HUES6 (cell line): ENCODE data around the gene INO80D.

Experiments used
- H3K27ac ChIP-seq: 2 replicates; pipeline ENCODE4 v1.7.0; 2013; ENCODE audit warnings: low read depth, mild to moderate bottlenecking, low read length, inconsistent platforms
- H3K27me3 ChIP-seq: 2 replicates; pipeline ENCODE4 v1.6.1; 2013; ENCODE audit warnings: low read length; ENCODE audit not compliant: control insufficient read depth, insufficient read depth
- H3K36me3 ChIP-seq: 2 replicates; pipeline ENCODE4 v1.6.1; 2013; ENCODE audit warnings: low read length; ENCODE audit not compliant: control insufficient read depth, insufficient read depth
- H3K4me1 ChIP-seq: 2 replicates; pipeline ENCODE4 v1.6.1; 2013; ENCODE audit warnings: low read length; ENCODE audit not compliant: control insufficient read depth, insufficient read depth
- H3K4me3 ChIP-seq: 2 replicates; pipeline ENCODE4 v1.5.1; 2013; ENCODE audit warnings: low read depth, low read length
- H3K9ac ChIP-seq: one replicate; pipeline ENCODE4 v1.6.1; 2013; ENCODE audit warnings: mild to moderate bottlenecking, low read length
- H3K9me3 ChIP-seq: 2 replicates; pipeline ENCODE4 v1.6.1; 2013; ENCODE audit warnings: low read depth, low read length; ENCODE audit not compliant: control insufficient read depth, insufficient read depth

INO80D gene

DNA sequence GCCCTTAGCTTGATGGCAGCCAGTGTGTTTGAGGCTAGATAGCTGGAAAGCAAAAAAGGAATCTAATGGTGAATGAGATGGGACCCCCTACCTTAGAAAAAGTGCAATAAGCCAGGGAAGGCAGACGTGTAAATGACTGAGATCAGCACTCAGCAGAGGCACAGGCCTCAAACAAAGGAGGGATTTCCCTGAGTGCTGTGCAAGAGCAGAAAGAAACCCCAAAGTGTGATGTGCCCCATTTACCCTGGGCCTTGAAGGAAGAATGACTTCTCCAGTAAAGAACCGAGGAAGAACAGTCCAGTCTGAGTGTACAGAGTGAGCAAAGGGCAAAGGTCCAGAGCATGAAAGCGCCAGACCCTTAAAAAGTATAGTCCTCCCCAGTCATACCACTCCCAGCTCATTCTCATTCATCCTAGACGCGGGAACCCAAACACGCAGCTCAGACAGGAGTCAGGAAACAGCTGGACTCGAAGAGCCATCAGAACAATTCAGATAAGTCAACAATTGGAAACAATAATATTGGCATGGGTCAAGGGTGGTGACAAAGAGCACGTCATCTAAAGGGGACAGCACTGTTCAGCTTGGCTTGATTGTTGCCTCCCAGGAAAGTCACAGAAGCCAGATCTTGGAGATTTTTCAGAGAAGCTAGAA lies 121.7 kb downstream of the INO80D start:
- Histone ChIP-seq H3K9me3 (no peaks in the 10 kb centered on the region), H3K9ac (no peak overlapping the region), H3K4me1 (0 out of 2 replicates have a peak, but pooled peaks cover 5% of the 10 kb centered on the region), H3K4me3 (no peak overlapping the region), H3K27ac (no peak overlapping the region), H3K27me3 (no peaks in the 10 kb centered on the region), H3K36me3 (no peaks in the 10 kb centered on the region)

GRCh38 chr2:205959521-205959920 lies 126.5 kb downstream of the INO80D start:
- Histone ChIP-seq H3K9ac (no peak overlapping the region), H3K36me3 (no peaks in the 10 kb centered on the region), H3K4me1 (peaks cover 6% of the 10 kb centered on the region), H3K4me3 (no peak overlapping the region), H3K27me3 (no peaks in the 10 kb centered on the region), H3K9me3 (peaks cover 4% of the 10 kb centered on the region; the same call in 1 of the 2 replicates), H3K27ac (no peak overlapping the region)

GRCh38 chr2:205957452-205958154 lies 128.4 kb downstream of the INO80D start:
- Histone ChIP-seq H3K9me3 (peaks cover 5% of the 10 kb centered on the region; the same call in 1 of the 2 replicates), H3K4me3 (no peak overlapping the region), H3K9ac (no peak overlapping the region), H3K27me3 (no peaks in the 10 kb centered on the region), H3K4me1 (peaks cover 6% of the 10 kb centered on the region), H3K36me3 (no peaks in the 10 kb centered on the region), H3K27ac (no peak overlapping the region)

DNA sequence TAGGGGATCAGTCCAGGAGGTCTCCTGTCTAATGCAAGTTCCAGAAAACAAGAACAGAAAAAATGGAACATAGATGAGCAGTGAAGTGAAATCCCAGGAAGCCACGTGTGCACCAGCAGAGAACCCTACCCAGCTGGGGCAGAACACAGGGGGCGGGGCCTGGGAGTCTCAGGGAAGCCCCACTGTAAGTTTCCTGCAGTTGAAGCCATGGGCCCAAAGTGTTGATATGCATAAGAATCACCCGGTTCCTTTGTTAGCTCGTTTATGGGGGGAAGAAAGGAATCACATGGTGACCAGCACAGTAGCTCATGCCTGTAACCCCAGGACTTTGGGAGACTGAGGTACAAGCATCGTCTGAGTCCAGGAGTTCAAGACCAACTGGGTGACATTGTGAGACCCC lies 131.3 kb downstream of the INO80D start:
- H3K36me3 ChIP-seq = no peaks in the 10 kb centered on the region
- no peak overlapping the region for H3K27ac ChIP-seq
- H3K4me3 ChIP-seq = no peak overlapping the region
- H3K4me1 ChIP-seq = peaks cover 6% of the 10 kb centered on the region
- H3K9ac ChIP-seq = no peak overlapping the region
- no peaks in the 10 kb centered on the region for H3K27me3 ChIP-seq
- peaks cover 13% of the 10 kb centered on the region; the same call in 1 of the 2 replicates for H3K9me3 ChIP-seq

DNA sequence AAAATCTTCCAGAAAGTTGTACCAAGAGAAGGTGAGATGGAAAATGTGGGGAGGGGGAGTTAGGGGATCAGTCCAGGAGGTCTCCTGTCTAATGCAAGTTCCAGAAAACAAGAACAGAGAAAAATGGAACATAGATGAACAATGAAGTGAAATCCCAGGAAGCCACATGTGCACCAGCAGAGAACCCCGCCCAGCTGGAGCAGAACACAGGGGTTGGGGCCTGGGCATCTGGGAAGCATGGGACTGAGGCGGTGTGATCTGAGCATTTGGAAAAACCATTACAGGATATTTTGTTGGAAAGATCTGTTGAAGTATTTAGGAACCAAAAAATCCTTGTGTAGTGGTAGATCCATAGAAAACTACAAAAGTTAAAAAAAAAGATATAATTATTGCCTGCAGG lies 133.7 kb downstream of the INO80D start:
- H3K27me3 ChIP-seq = no peaks in the 10 kb centered on the region
- no peaks in the 10 kb centered on the region for H3K36me3 ChIP-seq
- no peak overlapping the region for H3K9ac ChIP-seq
- peaks cover 13% of the 10 kb centered on the region; the same call in 1 of the 2 replicates for H3K9me3 ChIP-seq
- H3K27ac ChIP-seq = no peak overlapping the region
- no peak overlapping the region for H3K4me3 ChIP-seq
- H3K4me1 ChIP-seq = peaks cover 1% of the 10 kb centered on the region; the same call in 1 of the 2 replicates

- Histone ChIP-seq H3K4me1 (no peaks in the 10 kb centered on the region; the same call in 1 of the 2 replicates), H3K9ac (no peak overlapping the region), H3K4me3 (no peak overlapping the region), H3K36me3 (no peaks in the 10 kb centered on the region), H3K9me3 (peaks cover 10% of the 10 kb centered on the region; the same call in 1 of the 2 replicates), H3K27ac (no peak overlapping the region), H3K27me3 (no peaks in the 10 kb centered on the region)
Observed at GRCh38 chr2:205948883-205949282, 137.1 kb downstream of the INO80D start.

DNA sequence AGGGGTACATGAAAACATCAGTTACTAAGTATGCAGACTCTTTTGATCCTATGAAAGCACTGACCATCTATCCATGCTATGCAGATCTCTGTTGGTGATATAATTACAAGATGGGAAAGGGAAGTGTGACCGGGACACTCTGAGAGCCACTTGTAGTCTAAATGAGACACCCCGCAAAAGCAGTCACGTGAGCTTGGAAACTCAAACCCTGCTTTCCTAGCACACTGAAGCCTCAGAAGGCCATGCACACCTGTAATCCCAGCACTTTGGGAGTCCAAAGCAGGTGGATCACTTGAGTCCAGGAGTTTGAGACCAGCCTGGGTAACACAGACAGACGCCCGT lies 137.5 kb downstream of the INO80D start:
- Histone ChIP-seq H3K4me3 (no peak overlapping the region), H3K9me3 (peaks cover 10% of the 10 kb centered on the region; the same call in 1 of the 2 replicates), H3K4me1 (no peaks in the 10 kb centered on the region; the same call in 1 of the 2 replicates), H3K27ac (no peak overlapping the region), H3K27me3 (no peaks in the 10 kb centered on the region), H3K36me3 (no peaks in the 10 kb centered on the region), H3K9ac (no peak overlapping the region)

- Histone ChIP-seq H3K36me3 (no peaks in the 10 kb centered on the region), H3K4me3 (no peak overlapping the region), H3K4me1 (no peaks in the 10 kb centered on the region; the same call in 1 of the 2 replicates), H3K9ac (no peak overlapping the region), H3K27me3 (no peaks in the 10 kb centered on the region), H3K9me3 (peaks cover 10% of the 10 kb centered on the region; the same call in 1 of the 2 replicates), H3K27ac (no peak overlapping the region)
Observed at GRCh38 chr2:205947621-205948495, 138.1 kb downstream of the INO80D start.

DNA sequence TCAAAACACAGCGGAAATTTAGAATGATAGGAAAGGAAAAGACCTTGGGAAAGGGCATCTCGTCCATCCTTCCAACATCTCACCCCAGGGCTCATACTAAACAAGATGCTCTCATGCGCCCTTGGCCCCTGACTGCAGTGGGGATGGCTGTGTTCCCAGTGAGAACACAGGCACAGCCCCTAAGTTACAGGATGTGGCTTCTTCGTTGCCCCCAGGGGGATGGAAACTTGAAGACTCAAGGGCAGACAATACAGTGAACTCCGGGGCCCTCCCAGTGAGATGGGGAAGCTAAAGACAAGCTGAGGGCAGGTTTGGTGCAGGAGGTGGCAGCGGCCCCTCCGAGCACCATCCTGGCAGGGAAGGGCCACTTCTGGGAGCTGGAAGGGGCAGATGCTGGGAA lies 139.7 kb downstream of the INO80D start:
- Histone ChIP-seq H3K4me1 (no peaks in the 10 kb centered on the region; the same call in 1 of the 2 replicates), H3K4me3 (no peak overlapping the region), H3K9ac (no peak overlapping the region), H3K27ac (no peak overlapping the region), H3K27me3 (no peaks in the 10 kb centered on the region), H3K9me3 (no peaks in the 10 kb centered on the region; the same call in 1 of the 2 replicates), H3K36me3 (no peaks in the 10 kb centered on the region)
